ENCODE data around the gene LYPD6B.

GRCh38 chr2:149101818-149102217 lies 63.3 kb downstream of the LYPD6B start:
- TF ChIP-seq CHD1 (IDR thresholded peaks at IDR 0.05; ENCODE audit: low read depth, low read length) (no peak), POLR2A (IDR thresholded peaks at IDR 0.05; ENCODE audit: low read depth, low read length) (no peak), LARP7 (IDR thresholded peaks at IDR 0.05) (no peak), CHD4 (IDR thresholded peaks at IDR 0.05) (no peak)
